A549 (cell line): ENCODE measurements around the gene HAUS3.

ENCODE experiments used
- CEBPB ChIP-seq, 2 experiments: fragments of >200 bp in 1 of 2; sonication (Bioruptor Twin) in 1 of 2; formaldehyde crosslinking in 1 of 2; IDR thresholded peaks; 2 replicates each; pipeline ENCODE4 v1.6.1; 2012 to 2016
- CTCF ChIP-seq: fragments of >200 bp; sonication (Bioruptor Twin); formaldehyde crosslinking; IDR thresholded peaks from 3 replicates; pipeline ENCODE4 v1.5.1; 2016
- ELK1 ChIP-seq: fragments of 150-350 bp; IDR thresholded peaks from 2 replicates; pipeline ENCODE4 v1.6.1; 2014; ENCODE audit warnings: low read depth, mild to moderate bottlenecking, low read length
- HDAC2 ChIP-seq: fragments of 200-600 bp; sonication (generic); IDR thresholded peaks from 2 replicates; pipeline ENCODE4 v1.6.1; 2016
- KDM1A ChIP-seq: fragments of 200-600 bp; sonication (generic); IDR thresholded peaks from 2 replicates; pipeline ENCODE4 v1.6.1; 2016; ENCODE audit warnings: low read depth, mild to moderate bottlenecking
- MAZ ChIP-seq: fragments of 150-350 bp; IDR thresholded peaks from 2 replicates; pipeline ENCODE4 v1.6.1; 2014; ENCODE audit warnings: antibody characterized with exemption, low read depth, low read length, borderline replicate concordance
- PHF8 ChIP-seq: fragments of 200-600 bp; sonication (generic); IDR thresholded peaks from 2 replicates; pipeline ENCODE4 v1.6.1; 2016; ENCODE audit warnings: low read depth, mild to moderate bottlenecking, antibody characterized with exemption, moderate library complexity, borderline replicate concordance
- POLR2A ChIP-seq: IDR thresholded peaks from 2 replicates; pipeline ENCODE4 v1.6.1; 2012; ENCODE audit warnings: mild to moderate bottlenecking, low read length
- POLR2AphosphoS2 ChIP-seq: conservative IDR thresholded peaks from 2 replicates; pipeline ENCODE4 v1.6.1; 2012; ENCODE audit warnings: low read length, improper control_type of control experiment, inconsistent platforms
- RAD21 ChIP-seq, 2 experiments: fragments of >200 bp in 1 of 2; sonication (Bioruptor Twin) in 1 of 2; formaldehyde crosslinking in 1 of 2; IDR thresholded peaks in 1 of 2; conservative IDR thresholded peaks in 1 of 2; 2 replicates in 1 of 2; 3 replicates in 1 of 2; pipeline ENCODE4 v1.6.1; 2012 to 2018; ENCODE audit warnings: inconsistent platforms in 1 of 2
- RNF2 ChIP-seq: fragments of 200-600 bp; sonication (generic); IDR thresholded peaks from 2 replicates; pipeline ENCODE4 v1.6.1; 2016; ENCODE audit warnings: low read depth, mild to moderate bottlenecking, antibody characterized with exemption, moderate library complexity, borderline replicate concordance
- TFCP2L1 ChIP-seq: fragments of 250-450 bp; sonication (Bioruptor Pico); IDR thresholded peaks from 2 replicates; pipeline ENCODE4 v1.5.0; 2021; ENCODE audit warnings: mild to moderate bottlenecking

GRCh38 chr4:2261110-2261852 is 19.4 kb upstream of the HAUS3 start:
- no peak for TF ChIP-seq POLR2A
- TF ChIP-seq POLR2AphosphoS2: no peak
- no peak for TF ChIP-seq CTCF
- TF ChIP-seq CEBPB (IDR thresholded peaks at IDR 0.05): no peak
- no peak for TF ChIP-seq HDAC2
- TF ChIP-seq RNF2: no peak
- no peak for TF ChIP-seq MAZ
- TF ChIP-seq RAD21 (conservative IDR thresholded peaks at IDR 0.05 in 1 of 2, IDR thresholded peaks at IDR 0.05 in 1 of 2): no peak
- no peak for TF ChIP-seq ELK1
- TF ChIP-seq TFCP2L1 (CRISPR knock-in tag): no peak
- no peak for TF ChIP-seq PHF8
- TF ChIP-seq KDM1A: no peak
